Ascending aorta (tissue), 2 donors: Measurements from ENCODE around the gene LRCH1. TPM values are rescaled to one million over a fixed set of nuclear protein-coding genes. Genes with fewer than 3 reads are reported as not detected.

Experiments
- DNase-seq, 2 donors: peaks; one replicate each; pipeline ENCODE4 v3.0.0-alpha.2; 2019; ENCODE audit warnings: low spot score in 2 of 2
- H3K27ac ChIP-seq, 2 donors: fragments of 200-600 bp; sonication (generic); one replicate each; pipeline ENCODE4 v1.5.1; 2016 to 2017; ENCODE audit warnings: mild to moderate bottlenecking in 1 of 2
- H3K27me3 ChIP-seq: fragments of 200-600 bp; sonication (generic); one replicate; pipeline ENCODE4 v1.5.1; 2017
- H3K36me3 ChIP-seq, 2 donors: fragments of 200-600 bp; sonication (generic); one replicate each; pipeline ENCODE4 v1.5.1; 2016
- H3K4me1 ChIP-seq, 2 donors: fragments of 200-600 bp; sonication (generic); one replicate each; pipeline ENCODE4 v1.5.1; 2016 to 2017; ENCODE audit warnings: mild to moderate bottlenecking in 1 of 2
- H3K4me3 ChIP-seq, 2 donors: fragments of 200-600 bp; sonication (generic); one replicate each; pipeline ENCODE4 v1.5.1; 2016 to 2017; ENCODE audit warnings: mild to moderate bottlenecking in 1 of 2
- H3K9me3 ChIP-seq, 2 donors: fragments of 200-600 bp; sonication (generic); one replicate each; pipeline ENCODE4 v1.5.1; 2016
- intact Hi-C: fragments of 100-400 bp; cut with DNase I; formaldehyde crosslinking; loops from one replicate; pipeline ENCODE4 v1.15.1; 2023
- total RNA-seq: library from RNA; depleted of rRNA; stranded (reverse); fragments of >200 nt; gene quantifications from one replicate; pipeline ENCODE4 v1.1.0, GENCODE V29; 2016
- TF ChIP-seq, protein P1 (sequence below), 3 experiments: fragments of 200-600 bp in 2 of 3; fragments of 450-650 bp in 1 of 3; sonication (generic) in 2 of 3; IDR thresholded peaks; one replicate each; pipeline ENCODE4 v1.5.1; 2016 to 2019; ENCODE audit warnings: antibody characterized with exemption in 3 of 3, mild to moderate bottlenecking in 1 of 3, moderate library complexity in 1 of 3

LRCH1 gene
- total RNA-seq, 1 donor from 2014 or later = 45.4 TPM

DNA sequence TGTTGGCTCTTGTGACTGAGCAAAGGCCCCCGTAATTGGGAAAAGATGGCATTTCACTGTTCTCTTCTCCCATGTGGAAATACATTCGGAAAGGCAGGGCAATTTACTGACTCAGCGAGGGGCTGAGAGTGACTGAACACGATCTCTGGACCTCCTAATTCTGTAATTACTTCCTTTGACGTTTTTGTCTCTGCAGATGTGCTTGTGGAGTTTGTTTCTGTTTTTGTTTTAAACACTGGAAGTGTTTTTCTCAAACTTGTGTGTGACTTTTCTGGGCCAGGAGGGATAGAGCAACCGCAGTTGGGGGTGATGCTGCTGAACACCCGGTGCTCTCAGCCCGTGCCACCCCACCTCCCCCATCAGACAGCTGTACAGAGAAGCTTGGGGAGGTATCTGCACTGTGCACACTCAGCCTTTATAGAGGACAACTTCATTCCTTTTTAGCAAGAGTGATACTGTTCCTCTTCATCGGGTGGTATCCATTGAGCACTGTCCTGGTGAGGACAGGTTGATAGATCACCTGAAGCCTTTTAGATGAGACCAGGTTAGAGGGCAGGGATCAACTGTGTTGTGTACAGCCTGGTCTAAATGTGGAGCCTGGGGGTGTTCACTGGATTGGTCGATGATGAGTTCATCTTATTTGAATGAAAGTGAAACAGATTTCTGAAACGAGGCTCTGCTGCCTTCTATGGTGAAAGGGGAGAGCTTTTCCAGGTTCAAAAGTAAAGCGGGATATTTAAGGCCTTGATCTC, 126.6 kb downstream of the LRCH1 start:
- DNase-seq = no peak
- intact Hi-C loops = loop anchor here (2.0 kb wide), 1 partner anchor 127 kb away; the partner anchor contains the start of gene LRCH1

DNA sequence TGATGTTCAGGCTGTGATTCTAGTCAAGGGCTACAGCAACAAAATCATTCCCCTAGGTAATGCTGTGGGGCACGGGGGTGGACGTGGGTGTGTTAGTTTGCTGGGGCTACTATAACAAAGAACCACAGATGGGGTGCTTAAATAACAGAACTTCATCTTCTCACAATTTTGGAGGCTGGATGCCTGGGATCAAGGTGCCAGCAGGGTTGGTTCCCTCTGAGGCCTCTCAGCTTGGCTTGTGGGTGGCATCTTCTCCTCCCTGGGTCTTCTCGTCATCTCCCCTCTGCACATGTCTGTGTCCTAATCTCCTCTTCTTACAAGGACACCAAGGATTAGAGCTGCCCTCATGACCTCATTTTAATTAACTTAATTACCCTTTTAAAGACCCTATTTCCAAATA, 129.0 kb downstream of the LRCH1 start:
- H3K27ac ChIP-seq = no peak overlapping the region
- DNase-seq = no peak
- no peak overlapping the region for H3K4me3 ChIP-seq
- H3K9me3 ChIP-seq = no peaks in the 10 kb centered on the region
- H3K36me3 ChIP-seq = peaks cover 0 to 6% of the 10 kb centered on the region in 2 donors
- intact Hi-C loops = no loop called here
- TF ChIP-seq, protein P1, sequence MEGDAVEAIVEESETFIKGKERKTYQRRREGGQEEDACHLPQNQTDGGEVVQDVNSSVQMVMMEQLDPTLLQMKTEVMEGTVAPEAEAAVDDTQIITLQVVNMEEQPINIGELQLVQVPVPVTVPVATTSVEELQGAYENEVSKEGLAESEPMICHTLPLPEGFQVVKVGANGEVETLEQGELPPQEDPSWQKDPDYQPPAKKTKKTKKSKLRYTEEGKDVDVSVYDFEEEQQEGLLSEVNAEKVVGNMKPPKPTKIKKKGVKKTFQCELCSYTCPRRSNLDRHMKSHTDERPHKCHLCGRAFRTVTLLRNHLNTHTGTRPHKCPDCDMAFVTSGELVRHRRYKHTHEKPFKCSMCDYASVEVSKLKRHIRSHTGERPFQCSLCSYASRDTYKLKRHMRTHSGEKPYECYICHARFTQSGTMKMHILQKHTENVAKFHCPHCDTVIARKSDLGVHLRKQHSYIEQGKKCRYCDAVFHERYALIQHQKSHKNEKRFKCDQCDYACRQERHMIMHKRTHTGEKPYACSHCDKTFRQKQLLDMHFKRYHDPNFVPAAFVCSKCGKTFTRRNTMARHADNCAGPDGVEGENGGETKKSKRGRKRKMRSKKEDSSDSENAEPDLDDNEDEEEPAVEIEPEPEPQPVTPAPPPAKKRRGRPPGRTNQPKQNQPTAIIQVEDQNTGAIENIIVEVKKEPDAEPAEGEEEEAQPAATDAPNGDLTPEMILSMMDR (IDR thresholded peaks at IDR 0.05) = no peak
- peaks cover 12 to 33% of the 10 kb centered on the region in 2 donors for H3K4me1 ChIP-seq
- no peaks in the 10 kb centered on the region for H3K27me3 ChIP-seq

More for the DNA sequence above, 126.6 kb downstream of the LRCH1 start:
- Histone ChIP-seq H3K9me3 (no peaks in the 10 kb centered on the region), H3K4me3 (peak overlapping the region; percentile 28 to 63), H3K27ac (peak overlapping the region; percentile 77 to 87), H3K36me3 (peaks cover 0 to 6% of the 10 kb centered on the region in 2 donors), H3K4me1 (peaks cover 12 to 33% of the 10 kb centered on the region in 2 donors), H3K27me3 (no peaks in the 10 kb centered on the region)
- TF ChIP-seq, protein P1 (IDR thresholded peaks at IDR 0.05) = peak in 2 of 3 experiments; percentile 19 to 28

DNA sequence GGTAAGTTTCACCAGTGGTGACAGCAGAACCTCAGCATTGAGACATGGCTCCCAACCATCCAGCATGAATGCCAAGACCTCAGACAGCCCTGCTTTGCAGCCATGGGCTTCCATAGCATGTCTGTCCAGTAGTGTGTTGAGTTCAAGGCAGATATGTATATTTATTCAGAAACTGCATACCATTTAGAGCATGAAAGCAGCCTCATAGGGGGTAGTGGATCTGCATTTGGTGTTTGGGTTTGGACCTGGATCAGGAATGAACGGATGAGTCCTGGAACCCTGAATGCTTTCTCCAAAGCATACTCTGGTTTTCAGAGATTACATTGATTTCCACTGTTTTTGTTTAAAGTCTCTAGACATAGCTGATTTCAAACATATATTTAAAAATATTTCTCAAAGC, 129.7 kb downstream of the LRCH1 start:
- intact Hi-C loops = no loop called here
- Histone ChIP-seq H3K9me3 (no peaks in the 10 kb centered on the region), H3K4me3 (no peak overlapping the region), H3K36me3 (peaks cover 0 to 6% of the 10 kb centered on the region in 2 donors), H3K27me3 (no peaks in the 10 kb centered on the region), H3K4me1 (peaks cover 12 to 33% of the 10 kb centered on the region in 2 donors), H3K27ac (no peak overlapping the region)
- TF ChIP-seq, protein P1 (IDR thresholded peaks at IDR 0.05) = no peak
- no peak for DNase-seq

DNA sequence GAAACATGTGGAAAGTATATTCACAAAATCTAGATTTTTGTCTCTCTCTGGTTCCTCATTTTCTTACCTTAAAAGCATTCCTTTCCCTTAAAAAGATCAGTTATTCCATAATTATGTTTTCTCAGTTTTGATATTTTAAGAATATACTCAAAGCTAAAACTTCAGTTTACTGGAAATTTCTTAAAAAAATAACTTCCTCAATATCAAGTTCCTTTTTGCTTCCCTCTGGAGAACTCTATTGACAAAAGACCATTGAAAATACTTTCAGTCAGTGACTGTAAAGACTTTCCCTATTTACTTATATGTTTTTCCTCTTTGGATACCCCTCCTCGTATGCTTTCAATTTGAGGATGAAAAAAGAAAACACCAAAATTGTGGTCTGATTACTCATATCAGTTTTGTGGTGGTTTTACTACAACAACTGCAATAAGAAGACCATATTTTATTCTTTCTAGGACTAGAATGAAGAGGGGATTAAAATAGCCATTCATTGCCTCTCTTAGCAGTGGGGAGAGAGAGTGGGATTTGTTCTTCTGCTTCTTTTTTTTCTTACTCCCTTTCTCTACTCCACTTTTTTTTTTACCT, 130.8 kb downstream of the LRCH1 start:
- intact Hi-C loops = no loop called here
- H3K4me1 ChIP-seq = peaks cover 6 to 27% of the 10 kb centered on the region in 2 donors
- no peak for DNase-seq
- H3K27ac ChIP-seq = peak overlapping the region; percentile 52 to 60
- H3K4me3 ChIP-seq = no peak overlapping the region
- TF ChIP-seq, protein P1 (IDR thresholded peaks at IDR 0.05) = no peak
- H3K27me3 ChIP-seq = no peaks in the 10 kb centered on the region
- no peaks in the 10 kb centered on the region for H3K9me3 ChIP-seq
- H3K36me3 ChIP-seq = peaks cover 0 to 6% of the 10 kb centered on the region in 2 donors

DNA sequence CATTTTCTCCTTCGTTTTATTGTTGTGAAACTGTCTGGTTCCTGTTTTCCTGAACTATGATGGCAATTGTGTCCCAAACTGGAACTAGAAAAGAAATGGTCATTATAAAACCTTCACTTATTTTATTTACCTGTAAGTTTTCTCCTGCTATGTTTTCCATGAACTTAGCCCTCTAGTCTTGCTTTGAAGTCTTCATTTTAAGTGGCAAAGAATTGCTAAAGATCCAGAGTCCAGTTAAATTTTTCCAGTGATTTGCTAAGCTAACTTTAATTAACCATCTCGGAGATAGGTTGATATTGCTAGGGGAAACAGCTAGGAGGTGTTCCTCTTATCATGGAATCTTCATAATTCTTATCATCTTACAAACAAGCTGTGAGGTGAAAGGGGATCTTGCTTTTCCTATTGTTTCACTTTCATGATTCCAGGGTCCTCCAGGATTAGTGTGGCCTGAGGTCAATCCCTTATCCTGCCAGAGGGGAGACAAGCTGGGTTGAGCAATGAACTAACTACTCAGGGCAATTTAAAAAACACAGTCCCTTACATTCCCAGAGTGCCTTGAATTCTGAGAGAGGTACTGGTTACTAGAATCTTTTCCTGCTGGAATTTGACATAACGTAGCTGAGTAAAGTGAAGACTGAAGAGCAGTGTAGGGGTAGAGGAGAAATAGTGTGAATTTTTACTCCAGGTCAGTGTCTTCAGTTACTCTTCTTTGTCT, 131.5 kb downstream of the LRCH1 start:
- Histone ChIP-seq H3K27me3 (no peaks in the 10 kb centered on the region), H3K9me3 (no peaks in the 10 kb centered on the region), H3K36me3 (peaks cover 0 to 6% of the 10 kb centered on the region in 2 donors), H3K27ac (peak overlapping the region; percentile 52 to 60), H3K4me3 (no peak overlapping the region), H3K4me1 (peaks cover 6 to 20% of the 10 kb centered on the region in 2 donors)
- no peak for DNase-seq
- TF ChIP-seq, protein P1 (IDR thresholded peaks at IDR 0.05) = no peak
- intact Hi-C loops = no loop called here
